Omental fat pad (tissue), 4 donors: ENCODE measurements around the gene ALKBH5. TPM values are rescaled to one million over a fixed set of nuclear protein-coding genes. Genes with fewer than 3 reads are reported as not detected.

Experiments
- ATAC-seq: fragments of 150-250 bp; one replicate; pipeline ENCODE4 v1.9.1; 2016; ENCODE audit warnings: mild to moderate bottlenecking, moderate library complexity; ENCODE audit not compliant: low FRiP score
- DNase-seq: peaks from one replicate; pipeline ENCODE4 v3.0.0-alpha.2; 2019; ENCODE audit warnings: low spot score
- CTCF ChIP-seq, 3 donors: fragments of 450-650 bp; IDR thresholded peaks; one replicate each; pipeline ENCODE4 v1.5.1; 2016 to 2017; ENCODE audit warnings: antibody characterized with exemption in 3 of 3, mild to moderate bottlenecking in 3 of 3, moderate library complexity in 2 of 3
- total RNA-seq, 4 donors: library from RNA; depleted of rRNA; stranded (reverse); fragments of >200 nt; gene quantifications; one replicate each; pipeline ENCODE4 v1.1.0, GENCODE V29; 2016

The ALKBH5 gene
- total RNA-seq, 4 donors from 2014 or later, result 77.0 to 80.7 (median 80.3) TPM

DNA sequence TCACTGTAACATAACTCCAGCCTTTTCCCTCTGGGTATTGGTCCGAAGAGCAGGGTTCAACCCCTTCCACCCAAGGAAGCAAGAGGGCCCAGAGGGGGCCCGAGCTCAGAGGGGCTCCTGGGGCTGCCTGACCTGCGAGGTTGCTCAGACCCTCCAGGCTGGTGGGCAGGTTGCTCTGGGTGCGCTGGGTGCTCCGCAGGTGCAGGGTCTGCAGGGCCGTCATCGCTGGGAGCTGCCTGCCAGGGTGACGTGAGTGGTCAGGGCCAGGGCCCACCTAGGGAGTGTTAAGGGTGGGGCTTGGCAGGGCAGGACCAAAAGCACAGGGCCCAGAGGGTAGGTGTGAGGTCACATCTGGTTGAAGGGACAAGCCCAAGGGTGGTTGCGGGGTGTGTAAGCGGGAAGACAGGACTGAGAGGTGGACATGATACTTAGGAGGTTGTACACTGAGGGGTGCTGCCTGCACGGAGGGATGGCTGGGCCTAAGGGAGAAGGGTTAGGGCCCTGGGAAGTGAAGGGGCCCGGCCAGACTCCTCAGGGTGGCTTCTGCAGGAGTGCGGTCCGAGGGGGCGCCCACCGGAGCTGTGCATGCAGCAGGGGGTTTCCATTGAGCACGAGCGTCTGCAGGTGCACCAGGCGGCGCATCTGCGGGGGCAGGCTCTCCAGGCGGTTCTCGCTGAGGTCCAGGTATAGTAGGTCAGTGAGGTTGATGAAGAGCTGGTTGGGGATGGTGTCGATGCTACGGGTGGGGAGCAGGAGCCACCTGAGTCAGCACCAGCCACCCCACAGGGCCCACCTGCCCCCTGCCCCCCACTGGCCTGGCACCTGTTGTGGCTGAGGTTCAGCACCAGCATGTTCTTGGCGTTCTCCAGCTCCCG is 70.6 kb downstream of the ALKBH5 start:
- no peak for DNase-seq
- TF ChIP-seq CTCF (IDR thresholded peaks at IDR 0.05), result no peak
- no peak for ATAC-seq

- ATAC-seq (no peak), DNase-seq (no peak)
Observed at GRCh38 chr17:18254888-18255649, 71.4 kb downstream of the ALKBH5 start.

DNA sequence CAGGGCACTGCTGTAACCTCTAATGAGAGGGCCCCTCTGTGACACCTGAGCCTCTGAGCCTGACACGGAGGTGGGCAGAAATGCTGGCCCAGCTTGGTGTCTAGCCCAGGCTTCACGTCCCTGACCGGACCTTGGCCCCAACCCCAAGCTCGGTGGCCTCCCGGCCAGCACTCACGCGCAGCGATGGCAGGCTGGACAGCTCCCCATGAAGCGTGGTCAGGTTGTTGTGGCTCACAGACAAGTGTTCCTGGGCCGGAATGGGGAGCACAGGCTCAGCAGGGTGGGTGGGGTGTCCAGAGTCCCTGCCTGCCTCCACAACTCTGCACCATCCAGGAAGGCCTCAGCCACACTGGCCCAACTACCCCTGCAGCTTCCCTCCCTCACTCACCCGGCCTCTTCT is 72.7 kb downstream of the ALKBH5 start:
- DNase-seq (no peak), ATAC-seq (no peak)
- no peak for TF ChIP-seq CTCF (IDR thresholded peaks at IDR 0.05)

More at GRCh38 chr17:18254888-18255649, 71.4 kb downstream of the ALKBH5 start:
- no peak for TF ChIP-seq CTCF (IDR thresholded peaks at IDR 0.05)

GRCh38 chr17:18256776-18257175 is 73.1 kb downstream of the ALKBH5 start:
- DNase-seq (no peak), ATAC-seq (no peak)
- no peak for TF ChIP-seq CTCF (IDR thresholded peaks at IDR 0.05)

DNA sequence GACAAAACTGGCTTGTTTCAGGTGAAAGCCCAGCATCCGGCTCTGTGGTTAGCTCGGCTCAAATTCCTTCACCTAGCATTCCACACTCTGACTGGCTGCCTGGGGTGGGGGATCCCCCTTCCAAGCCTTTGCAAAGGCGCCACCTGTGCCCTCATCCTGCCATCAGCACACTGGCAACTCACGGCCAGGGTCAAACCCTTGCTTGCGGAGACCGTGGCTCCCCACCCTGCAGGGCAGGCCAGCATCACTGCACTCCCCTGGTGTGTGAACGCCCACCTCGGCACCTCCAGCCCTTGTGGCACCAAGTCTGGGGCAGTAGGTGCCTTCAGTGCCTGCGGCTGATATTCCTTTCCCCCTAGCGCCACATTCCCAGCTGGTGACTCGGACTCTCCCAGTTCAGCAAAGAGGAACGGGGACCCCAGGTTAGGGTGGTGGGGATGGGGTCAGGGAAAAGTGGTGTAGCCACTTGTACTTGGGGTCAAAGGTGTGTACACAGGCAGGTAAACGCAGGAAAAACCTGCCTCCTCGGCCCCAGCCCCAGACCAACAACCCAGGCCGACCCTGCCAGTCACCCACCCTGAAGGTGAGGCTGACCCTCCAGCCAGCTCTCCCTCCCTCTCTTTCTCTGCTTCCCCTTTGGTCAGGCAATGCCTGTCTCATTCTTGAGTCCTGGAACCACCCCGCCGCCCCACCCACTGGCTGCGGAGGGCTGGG is 73.8 kb downstream of the ALKBH5 start:
- ATAC-seq (peak; percentile 8), DNase-seq (peak; percentile 41)
- no peak for TF ChIP-seq CTCF (IDR thresholded peaks at IDR 0.05)

DNA sequence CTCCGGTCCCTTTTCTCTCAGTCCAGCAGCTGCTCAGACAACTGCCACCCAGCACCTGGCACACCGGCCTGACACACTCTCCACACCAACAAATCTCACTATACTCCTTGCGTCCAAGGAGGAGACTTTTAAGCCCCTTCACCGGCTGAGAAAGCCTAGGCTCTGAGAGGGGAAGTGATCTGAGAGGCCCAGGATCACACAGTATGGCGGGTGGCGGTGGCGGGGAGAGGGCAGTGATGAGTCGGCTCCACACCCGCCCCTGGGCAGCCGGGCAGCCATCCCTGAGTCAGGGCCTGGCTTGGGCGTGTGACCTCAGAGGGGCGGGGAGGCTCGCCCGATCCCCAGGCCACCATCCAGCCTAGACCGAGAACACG is 74.3 kb downstream of the ALKBH5 start:
- ATAC-seq (peak; percentile 76), DNase-seq (peak; percentile 52)
- no peak for TF ChIP-seq CTCF (IDR thresholded peaks at IDR 0.05)
